EL (cell line): ENCODE measurements around the gene ABHD16B.

Experiments used
- DNase-seq: peaks from one replicate; pipeline ENCODE4 v3.0.0-alpha.2; 2016

ABHD16B gene

GRCh38 chr20:63881451-63882226 is 20.3 kb downstream of the ABHD16B start:
- no peak for DNase-seq

DNA sequence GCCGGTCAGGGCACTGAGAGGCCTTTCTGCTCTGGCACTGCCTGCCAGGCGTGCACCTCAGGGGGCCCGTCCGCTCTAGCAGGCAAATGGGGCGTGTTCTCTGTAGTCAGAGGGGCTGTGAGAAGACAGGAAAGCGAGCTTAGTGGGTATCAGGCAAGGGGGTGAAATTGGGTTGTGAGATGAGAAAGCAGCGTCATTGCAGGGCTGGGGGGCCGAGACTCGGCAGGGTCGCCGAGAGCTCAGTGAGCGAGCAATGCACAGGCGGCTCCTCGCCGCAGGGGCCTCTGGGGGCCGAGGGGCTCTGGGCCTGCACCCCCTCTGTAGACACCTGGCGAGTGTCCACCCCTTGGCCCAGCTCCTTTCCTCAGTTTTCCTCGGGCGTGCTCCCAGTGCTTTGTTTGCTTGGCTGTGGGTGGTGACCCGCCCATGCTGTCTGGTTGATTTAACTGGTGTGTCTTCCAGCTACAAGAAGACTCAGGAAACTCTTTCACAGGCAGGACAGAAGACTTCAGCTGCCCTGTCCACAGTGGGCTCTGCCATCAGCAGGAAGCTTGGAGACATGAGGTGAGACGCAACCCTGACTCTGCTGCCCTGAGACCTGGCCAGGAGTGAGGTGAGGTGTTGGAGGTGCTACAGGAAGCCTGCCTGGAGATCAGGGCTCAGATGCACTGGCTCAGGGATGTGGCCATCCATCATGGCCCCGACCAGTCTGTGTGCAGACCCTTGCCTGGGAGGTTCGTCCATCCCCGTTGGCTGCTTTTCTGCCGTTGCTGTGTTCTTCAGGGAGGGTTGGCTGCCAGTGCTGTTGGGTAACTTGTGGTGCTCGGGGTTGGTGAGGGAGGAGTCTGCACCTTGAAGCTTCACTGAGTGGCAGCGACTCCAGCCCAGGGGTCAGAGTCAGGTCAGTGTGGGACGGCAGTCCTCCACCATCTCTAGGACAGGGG is 21.2 kb downstream of the ABHD16B start:
- no peak for DNase-seq

GRCh38 chr20:63883201-63883593 is 21.9 kb downstream of the ABHD16B start:
- no peak for DNase-seq

GRCh38 chr20:63884506-63885263 is 23.4 kb downstream of the ABHD16B start:
- DNase-seq = no peak

GRCh38 chr20:63885264-63886053 is 24.2 kb downstream of the ABHD16B start:
- DNase-seq = no peak

- DNase-seq = no peak
These were observed 24.7 kb downstream of the ABHD16B start for GRCh38 chr20:63886054-63886419.

DNA sequence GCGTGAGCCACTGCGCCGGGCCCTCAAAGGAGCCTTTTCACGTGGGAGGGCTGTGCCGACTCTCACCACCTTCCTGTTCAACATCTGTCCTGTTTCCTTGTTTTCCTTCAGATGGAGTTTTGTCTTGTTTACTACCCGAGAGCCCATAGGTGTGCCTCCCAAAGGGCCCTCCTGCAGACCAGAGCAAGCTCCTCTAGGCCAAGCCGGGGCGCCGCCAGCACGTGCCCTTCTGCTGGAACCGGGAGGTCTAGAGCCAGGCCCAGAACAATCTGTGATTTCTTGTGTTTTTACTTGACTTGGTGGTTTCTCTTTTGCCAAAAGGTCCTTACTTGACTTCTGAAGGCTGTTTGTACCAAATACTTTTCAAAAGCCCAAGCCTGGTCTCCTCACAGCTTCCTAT is 25.6 kb downstream of the ABHD16B start:
- no peak for DNase-seq

- DNase-seq = no peak
These were observed 28.2 kb downstream of the ABHD16B start for GRCh38 chr20:63889241-63890200.

DNA sequence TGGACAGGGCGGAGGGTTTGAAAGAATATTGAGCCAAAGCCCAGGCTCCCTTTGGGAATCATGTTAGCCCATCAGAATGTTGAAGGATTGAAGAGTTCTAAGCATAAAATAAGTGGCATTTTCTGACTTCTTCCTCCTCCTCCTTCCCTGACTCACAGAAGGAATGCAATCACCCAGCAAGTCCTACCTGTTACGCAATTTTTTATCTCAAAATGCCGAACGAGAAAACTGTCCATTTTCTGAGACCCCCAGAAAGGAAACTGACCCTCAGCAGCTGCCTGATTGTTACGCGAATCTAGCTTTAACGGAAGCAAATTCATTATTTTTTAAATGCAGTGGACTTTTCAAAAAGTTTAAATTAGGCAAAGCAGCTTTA is 28.9 kb downstream of the ABHD16B start:
- DNase-seq = no peak

GRCh38 chr20:63890616-63891015 is 29.3 kb downstream of the ABHD16B start:
- DNase-seq = no peak

- DNase-seq = no peak
These were observed 30.0 kb downstream of the ABHD16B start for GRCh38 chr20:63891061-63892002.

GRCh38 chr20:63892402-63892801 is 31.1 kb downstream of the ABHD16B start:
- no peak for DNase-seq

DNA sequence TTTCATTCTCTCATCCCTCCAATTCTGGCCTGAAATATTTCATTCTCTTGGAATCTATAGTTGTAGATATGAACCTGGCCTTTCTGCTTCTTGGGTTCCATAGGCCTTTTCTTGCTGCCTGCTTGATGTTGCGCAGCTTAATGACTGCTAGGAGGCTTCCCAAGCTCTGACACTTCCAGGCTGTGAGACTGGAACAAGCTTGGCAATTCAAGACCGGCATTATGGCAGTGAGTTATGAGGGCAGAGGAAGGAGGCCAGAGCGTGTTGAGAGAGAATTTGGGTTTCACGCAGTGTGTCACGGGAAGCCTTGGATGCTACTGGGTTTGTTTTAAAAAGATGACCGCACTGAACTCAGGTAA is 32.7 kb downstream of the ABHD16B start:
- no peak for DNase-seq

DNA sequence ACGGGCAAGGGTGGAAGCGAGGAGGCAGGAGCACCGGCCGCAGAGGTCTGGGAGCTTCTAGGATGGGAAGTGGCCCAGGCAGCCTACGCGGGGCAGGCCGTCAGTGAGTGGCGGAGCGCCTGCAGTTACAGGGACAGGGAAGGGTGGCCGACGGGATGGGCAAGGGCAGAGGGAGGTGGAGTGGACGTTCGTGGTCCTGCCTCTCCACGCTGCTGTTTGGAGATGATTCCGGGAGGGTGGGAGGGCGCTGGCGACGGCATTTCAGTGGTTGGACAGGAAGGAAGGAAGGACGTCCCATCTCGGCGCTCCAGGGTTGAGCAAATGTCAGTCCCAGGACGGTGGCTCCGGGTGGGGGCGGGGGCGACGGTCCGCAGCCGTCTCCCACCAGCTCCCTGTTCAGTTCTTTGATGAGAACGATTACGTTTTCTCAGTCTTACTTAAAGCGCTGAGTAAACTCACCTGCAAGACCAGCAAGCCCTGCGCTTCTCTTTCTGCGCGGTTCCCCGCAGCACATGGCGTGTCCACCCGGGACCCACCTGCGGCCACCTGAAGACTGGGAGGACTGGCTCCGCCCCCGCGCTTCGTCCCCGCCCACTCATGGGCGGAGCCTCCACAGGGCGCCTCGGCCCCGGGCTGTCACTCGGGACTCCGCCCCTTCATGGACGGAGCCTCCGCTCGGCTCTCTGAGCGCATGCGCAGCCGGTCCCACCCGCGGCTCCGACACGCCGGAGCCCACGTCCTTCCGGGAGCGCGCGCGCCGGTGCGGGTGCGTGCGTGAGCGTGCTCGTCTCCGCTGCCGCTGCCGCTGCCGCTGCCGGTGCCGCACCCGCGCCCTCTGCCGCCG is 33.3 kb downstream of the ABHD16B start, which contains the start of gene DNAJC5:
DNAJC5 (plus strand) TSS at position 769 of the 844 bp plus-strand sequence. CDS start 33,220 bp downstream, outside the sequence.
- peak; percentile 91 for DNase-seq

- DNase-seq = no peak
These were observed 34.1 kb downstream of the ABHD16B start for GRCh38 chr20:63895202-63895951.

DNA sequence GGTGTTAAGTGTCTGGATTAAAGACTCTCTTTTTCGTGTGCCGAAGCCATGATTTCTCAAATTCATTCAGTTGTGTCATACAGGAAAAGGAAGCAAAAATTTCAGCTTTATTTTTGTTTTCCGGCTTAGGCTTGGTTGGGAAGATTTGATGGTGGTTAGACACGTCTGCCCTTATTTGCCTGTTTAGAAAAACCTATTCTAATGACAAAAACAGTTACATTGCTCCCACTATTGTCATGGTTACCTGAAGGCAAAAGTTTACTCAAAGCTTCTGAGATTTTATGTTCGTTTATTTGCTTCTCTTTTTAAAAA is 34.6 kb downstream of the ABHD16B start:
- peak; percentile 13 for DNase-seq

GRCh38 chr20:63896264-63897105 is 35.2 kb downstream of the ABHD16B start:
- peak; percentile 34 for DNase-seq
